IPS-NIHi7 (cell line): ENCODE measurements around the gene CNPY2.
A peak's percentile ranks its signal among the peaks of the same experiment; 100 is the strongest.
"Not testable (repeated sequence)": the region's sequence is repeated elsewhere in the genome, so short reads cannot be mapped to it uniquely, and the experiment has no call there.

Experiments used
- DNase-seq: peaks from one replicate; pipeline ENCODE4 v3.0.0; 2012; ENCODE audit warnings: mixed read lengths; ENCODE audit errors: extremely low spot score

The CNPY2 gene

GRCh38 chr12:56315622-56316473, at the start of gene CNPY2:
Gene CNPY2, minus strand, starts transcription at chr12:56315988. Its CDS starts 771 bp downstream, at chr12:56315217.
- peak; percentile 97 for DNase-seq

- DNase-seq, result no peak
These were observed 46.6 kb upstream of the CNPY2 start, which contains the start of gene APOF for GRCh38 chr12:56362130-56363059. Gene APOF, minus strand, starts transcription at chr12:56362857. Its CDS starts 112 bp downstream, at chr12:56362745.

- no peak for DNase-seq
These were observed 45.8 kb upstream of the CNPY2 start for GRCh38 chr12:56361487-56362129.

GRCh38 chr12:56359851-56360767, 44.3 kb upstream of the CNPY2 start, which contains the start of gene STAT2:
Gene STAT2, minus strand, starts transcription at chr12:56360107. Its CDS starts 3,536 bp downstream, at chr12:56356571.
- DNase-seq, result peak; percentile 99

- DNase-seq, result no peak
These were observed 43.2 kb upstream of the CNPY2 start for GRCh38 chr12:56358836-56359532.

GRCh38 chr12:56351325-56351724, 35.5 kb upstream of the CNPY2 start:
- no peak for DNase-seq

- DNase-seq, result no peak
These were observed 34.9 kb upstream of the CNPY2 start for GRCh38 chr12:56350662-56351061.

- no peak for DNase-seq
These were observed 33.0 kb upstream of the CNPY2 start for GRCh38 chr12:56348776-56349175.

GRCh38 chr12:56347255-56347654, 31.5 kb upstream of the CNPY2 start:
- DNase-seq, result not testable (repeated sequence)

GRCh38 chr12:56346675-56347074, 30.9 kb upstream of the CNPY2 start:
- peak; percentile 31 for DNase-seq

GRCh38 chr12:56342290-56342689, 26.5 kb upstream of the CNPY2 start:
- not testable (repeated sequence) for DNase-seq

- DNase-seq, result no peak
These were observed 25.8 kb upstream of the CNPY2 start for GRCh38 chr12:56341616-56342015.

- no peak for DNase-seq
These were observed 23.3 kb upstream of the CNPY2 start for GRCh38 chr12:56339158-56339422.

GRCh38 chr12:56338308-56339157, 22.7 kb upstream of the CNPY2 start, which contains the start of gene IL23A:
Gene IL23A, plus strand, starts transcription at chr12:56338884. Its CDS starts 161 bp downstream, at chr12:56339045.
- peak; percentile 60 for DNase-seq

GRCh38 chr12:56337753-56338251, 22.0 kb upstream of the CNPY2 start:
- DNase-seq, result no peak

- no peak for DNase-seq
These were observed 20.8 kb upstream of the CNPY2 start for GRCh38 chr12:56336361-56337167.

GRCh38 chr12:56335527-56335926, 19.7 kb upstream of the CNPY2 start:
- not testable (repeated sequence) for DNase-seq

GRCh38 chr12:56334490-56334793, 18.7 kb upstream of the CNPY2 start:
- no peak for DNase-seq
